Large intestine (tissue), 12 donors: ENCODE results near the gene RNF223. TPM values are rescaled to one million over a fixed set of nuclear protein-coding genes. Genes with fewer than 3 reads are reported as not detected.

Experiments
- DNase-seq, 2 donors: peaks; one replicate each; pipeline versions ENCODE4 v3.0.0 to v3.0.0-alpha.2; 2013
- H3K27ac ChIP-seq: one replicate; pipeline ENCODE4 v1.5.1; 2013; ENCODE audit warnings: low read length
- H3K27me3 ChIP-seq: 2 replicates; pipeline ENCODE4 v1.6.1; 2013; ENCODE audit warnings: low read length; ENCODE audit not compliant: control insufficient read depth, insufficient read depth
- H3K36me3 ChIP-seq: 2 replicates; pipeline ENCODE4 v1.6.1; 2013; ENCODE audit warnings: low read length; ENCODE audit not compliant: control insufficient read depth, insufficient read depth
- H3K4me1 ChIP-seq: one replicate; pipeline ENCODE4 v1.6.1; 2013; ENCODE audit warnings: low read length; ENCODE audit not compliant: control insufficient read depth, insufficient read depth
- H3K4me3 ChIP-seq: one replicate; pipeline ENCODE4 v1.5.1; 2013; ENCODE audit warnings: low read length
- H3K9me3 ChIP-seq: one replicate; pipeline ENCODE4 v1.6.1; 2013; ENCODE audit warnings: mild to moderate bottlenecking, low read depth, low read length, moderate library complexity; ENCODE audit not compliant: control insufficient read depth
- WGBS: methylation state at CpG from one replicate; pipeline ENCODE4 v1.1.5; 2013; ENCODE audit warnings: low lambda C conversion rate; ENCODE audit not compliant: insufficient coverage; 5-methylcytosine and 5-hydroxymethylcytosine counted together
- long read RNA-seq, 11 donors: transcript quantifications; one replicate each; lab custom pipeline, GENCODE V29; 2026
- polyA plus RNA-seq: library from polyadenylated mRNA; unstranded; fragments of 120-200 nt; gene quantifications from one replicate; pipeline ENCODE4 v1.2.1, GENCODE V29; 2013

The RNF223 gene
- polyA plus RNA-seq: 0.06 TPM
- long read RNA-seq, donor 1: 0 reads
- long read RNA-seq, donor 2: 0 reads
- long read RNA-seq, donor 3: 0 reads
- long read RNA-seq, donor 4: 0 reads
- long read RNA-seq, donor 5: 0 reads
- long read RNA-seq, donor 6: 0 reads
- long read RNA-seq, donor 7: 0 reads
- long read RNA-seq, donor 8: 0 reads
- long read RNA-seq, donor 9: 0 reads
- long read RNA-seq, donor 10: 0 reads
- long read RNA-seq, donor 11: 0 reads

- WGBS: no CpG with 5 or more reads among the region's 35 CpGs
- peak; percentile 73 to 78 for DNase-seq
- Histone ChIP-seq H3K9me3 (no peaks in the 10 kb centered on the region), H3K36me3 (no peaks in the 10 kb centered on the region), H3K4me3 (no peak within 1 kb of the TSS), H3K27ac (no peak within 1 kb of the TSS), H3K4me1 (peaks cover 17% of the 10 kb centered on the region), H3K27me3 (peaks cover 17% of the 10 kb centered on the region)
These were observed at the start of gene RNF223 for GRCh38 chr1:1073743-1074587. TSS of gene RNF223 (minus strand) at chr1:1074306. CDS start at chr1:1072566, 1,740 bp downstream.

- peaks cover 5% of the 10 kb centered on the region for H3K27me3 ChIP-seq
- DNase-seq: peak in 1 of 2 donors; percentile 44
- H3K36me3 ChIP-seq: no peaks in the 10 kb centered on the region
- H3K4me3 ChIP-seq: no peak overlapping the region
- no CpG with 5 or more reads among the region's 18 CpGs for WGBS
- H3K9me3 ChIP-seq: peaks cover 10% of the 10 kb centered on the region
- H3K27ac ChIP-seq: no peak overlapping the region
- H3K4me1 ChIP-seq: peaks cover 63% of the 10 kb centered on the region
These were observed 48.9 kb upstream of the RNF223 start for GRCh38 chr1:1122981-1123480.

GRCh38 chr1:1122078-1122811, 48.1 kb upstream of the RNF223 start:
- no peak overlapping the region for H3K27ac ChIP-seq
- H3K36me3 ChIP-seq: no peaks in the 10 kb centered on the region
- H3K4me3 ChIP-seq: no peak overlapping the region
- peak; percentile 64 to 66 for DNase-seq
- H3K9me3 ChIP-seq: peaks cover 8% of the 10 kb centered on the region
- H3K4me1 ChIP-seq: peaks cover 55% of the 10 kb centered on the region
- WGBS: no CpG with 5 or more reads among the region's 39 CpGs
- H3K27me3 ChIP-seq: peaks cover 12% of the 10 kb centered on the region

- Histone ChIP-seq H3K4me1 (peaks cover 52% of the 10 kb centered on the region), H3K4me3 (no peak overlapping the region), H3K27ac (no peak overlapping the region)
These were observed 47.5 kb upstream of the RNF223 start for GRCh38 chr1:1121611-1122077.

GRCh38 chr1:1120866-1121591, 46.9 kb upstream of the RNF223 start:
- Histone ChIP-seq H3K27ac (no peak overlapping the region), H3K27me3 (peaks cover 14% of the 10 kb centered on the region), H3K9me3 (peaks cover 8% of the 10 kb centered on the region), H3K4me1 (peaks cover 46% of the 10 kb centered on the region), H3K4me3 (no peak overlapping the region), H3K36me3 (no peaks in the 10 kb centered on the region)
- WGBS: no CpG with 5 or more reads among the region's 25 CpGs
- DNase-seq: no peak

More at GRCh38 chr1:1121611-1122077, 47.5 kb upstream of the RNF223 start:
- DNase-seq: no peak
- Histone ChIP-seq H3K36me3 (no peaks in the 10 kb centered on the region), H3K27me3 (peaks cover 14% of the 10 kb centered on the region), H3K9me3 (peaks cover 8% of the 10 kb centered on the region)
- WGBS: no CpG with 5 or more reads among the region's 15 CpGs

- DNase-seq: no peak
- H3K27ac ChIP-seq: no peak overlapping the region
- peaks cover 14% of the 10 kb centered on the region for H3K27me3 ChIP-seq
These were observed 46.0 kb upstream of the RNF223 start for GRCh38 chr1:1120096-1120495.

GRCh38 chr1:1119272-1119890, 45.3 kb upstream of the RNF223 start:
- WGBS: 38% methylated on average over 2 of the region's 20 CpGs
- Histone ChIP-seq H3K9me3 (peaks cover 9% of the 10 kb centered on the region), H3K27ac (no peak overlapping the region), H3K27me3 (peaks cover 14% of the 10 kb centered on the region), H3K4me1 (peaks cover 30% of the 10 kb centered on the region), H3K36me3 (no peaks in the 10 kb centered on the region), H3K4me3 (no peak overlapping the region)
- DNase-seq: no peak

More at GRCh38 chr1:1120096-1120495, 46.0 kb upstream of the RNF223 start:
- Histone ChIP-seq H3K9me3 (peaks cover 8% of the 10 kb centered on the region), H3K4me1 (peaks cover 37% of the 10 kb centered on the region), H3K36me3 (no peaks in the 10 kb centered on the region), H3K4me3 (no peak overlapping the region)
- no CpG with 5 or more reads among the region's 16 CpGs for WGBS

GRCh38 chr1:1118876-1119220, 44.7 kb upstream of the RNF223 start:
- no peak for DNase-seq
- H3K36me3 ChIP-seq: no peaks in the 10 kb centered on the region
- peaks cover 25% of the 10 kb centered on the region for H3K4me1 ChIP-seq
- H3K27me3 ChIP-seq: peaks cover 14% of the 10 kb centered on the region
- H3K4me3 ChIP-seq: no peak overlapping the region
- 80% methylated on average over 1 of the region's 11 CpGs for WGBS
- no peak overlapping the region for H3K27ac ChIP-seq
- H3K9me3 ChIP-seq: peaks cover 9% of the 10 kb centered on the region

GRCh38 chr1:1118011-1118875, 44.1 kb upstream of the RNF223 start:
- Histone ChIP-seq H3K27me3 (peaks cover 14% of the 10 kb centered on the region), H3K4me3 (no peak overlapping the region), H3K36me3 (no peaks in the 10 kb centered on the region), H3K9me3 (peaks cover 14% of the 10 kb centered on the region), H3K27ac (no peak overlapping the region), H3K4me1 (peaks cover 19% of the 10 kb centered on the region)
- no CpG with 5 or more reads among the region's 33 CpGs for WGBS
- no peak for DNase-seq
